ENCODE measurements around the gene MYO9B. TPM values are rescaled to one million over a fixed set of nuclear protein-coding genes. Genes with fewer than 3 reads are reported as not detected.

The MYO9B gene
- polyA plus RNA-seq, 3 donors = 5.9 to 366 (median 7.5) TPM

DNA sequence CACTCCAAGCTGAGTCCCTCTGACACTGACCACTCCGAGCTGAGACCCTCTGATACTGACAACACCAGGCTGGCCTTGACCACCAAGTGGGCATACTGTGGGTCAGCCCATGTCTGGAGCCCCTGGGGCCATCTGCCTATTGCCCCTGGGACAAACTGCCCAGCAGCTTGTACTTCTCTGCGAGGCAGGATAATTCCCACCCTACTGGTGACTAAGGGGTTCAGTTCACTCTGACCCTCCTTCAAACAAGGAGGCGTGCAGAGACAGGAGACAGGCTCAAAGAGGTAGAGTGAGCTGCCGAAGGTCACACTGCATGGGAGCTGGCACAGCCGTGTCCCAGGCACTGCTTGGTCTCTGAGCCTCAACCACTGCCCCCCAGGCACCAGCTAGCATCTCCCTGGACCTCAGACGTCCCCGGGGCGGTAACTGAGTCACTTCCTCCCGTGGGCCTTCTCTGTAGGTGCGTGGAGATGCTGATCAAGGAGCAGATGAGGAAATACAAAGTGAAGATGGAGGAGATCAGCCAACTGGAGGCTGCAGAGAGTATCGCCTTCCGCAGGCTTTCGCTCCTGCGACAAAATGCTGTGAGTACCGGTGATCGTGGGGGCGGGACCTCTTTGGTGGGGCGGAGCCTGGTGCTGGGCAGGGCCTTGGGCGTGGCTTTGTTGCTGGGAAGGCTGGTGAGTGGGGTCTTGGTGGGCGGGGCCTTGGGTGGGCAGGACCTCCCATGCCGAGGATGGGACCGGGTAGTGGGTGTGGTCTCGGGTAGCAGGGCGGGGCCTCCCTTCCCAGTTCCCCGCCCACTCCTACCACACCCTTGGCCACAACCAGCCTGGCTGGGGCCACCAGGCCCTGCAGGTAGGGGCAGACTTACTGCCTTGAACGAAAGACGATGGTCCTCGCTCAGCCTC lies 133.8 kb downstream of the MYO9B start:
- Histone ChIP-seq H3K4me3 (replicated peaks in 1 of 3; ENCODE audit: low read depth in 2 of 3, low read length in 3 of 3) (no peak overlapping the region), H3K79me2 (ENCODE audit: insufficient read depth, low read length) (no peaks in the 10 kb centered on the region), H3K27me3 (ENCODE audit: control insufficient read depth in 2 of 2, insufficient read depth in 2 of 2, low read length in 2 of 2) (no peaks in the 10 kb centered on the region), H3K36me3 (replicated peaks in 1 of 2; ENCODE audit: control insufficient read depth in 1 of 2, insufficient read depth in 2 of 2, low read length in 2 of 2) (peaks cover 77 to 86% of the 10 kb centered on the region in 2 donors), H2AFZ (ENCODE audit: insufficient read depth, low read depth, low read length, poor library complexity, severe bottlenecking) (no peak overlapping the region), H3K4me1 (ENCODE audit: control insufficient read depth in 1 of 2, insufficient read depth in 2 of 2, low read length in 2 of 2) (peaks cover under 1 to 2% of the 10 kb centered on the region in 2 donors), H3K9ac (ENCODE audit: insufficient read depth, low read length, poor library complexity, severe bottlenecking) (no peak overlapping the region), H3K27ac (ENCODE audit: low read depth in 1 of 2, low read length in 2 of 2) (peak overlapping the region in 1 of 2 donors; percentile 52), H4K20me1 (ENCODE audit: insufficient read depth, low read length) (peaks cover 30% of the 10 kb centered on the region), H3K4me2 (replicated peaks; ENCODE audit: extremely low read depth, low read length, poor library complexity, severe bottlenecking) (no peak overlapping the region), H3K9me3 (replicated peaks in 1 of 2; ENCODE audit: control insufficient read depth in 1 of 2, insufficient read depth in 1 of 2, low read length in 2 of 2) (no peaks in the 10 kb centered on the region)
- peaks cover 60 to 80% of the 10 kb centered on the region in 2 donors for H3K36me3 Mint-ChIP-seq
- TF ChIP-seq, protein P1, sequence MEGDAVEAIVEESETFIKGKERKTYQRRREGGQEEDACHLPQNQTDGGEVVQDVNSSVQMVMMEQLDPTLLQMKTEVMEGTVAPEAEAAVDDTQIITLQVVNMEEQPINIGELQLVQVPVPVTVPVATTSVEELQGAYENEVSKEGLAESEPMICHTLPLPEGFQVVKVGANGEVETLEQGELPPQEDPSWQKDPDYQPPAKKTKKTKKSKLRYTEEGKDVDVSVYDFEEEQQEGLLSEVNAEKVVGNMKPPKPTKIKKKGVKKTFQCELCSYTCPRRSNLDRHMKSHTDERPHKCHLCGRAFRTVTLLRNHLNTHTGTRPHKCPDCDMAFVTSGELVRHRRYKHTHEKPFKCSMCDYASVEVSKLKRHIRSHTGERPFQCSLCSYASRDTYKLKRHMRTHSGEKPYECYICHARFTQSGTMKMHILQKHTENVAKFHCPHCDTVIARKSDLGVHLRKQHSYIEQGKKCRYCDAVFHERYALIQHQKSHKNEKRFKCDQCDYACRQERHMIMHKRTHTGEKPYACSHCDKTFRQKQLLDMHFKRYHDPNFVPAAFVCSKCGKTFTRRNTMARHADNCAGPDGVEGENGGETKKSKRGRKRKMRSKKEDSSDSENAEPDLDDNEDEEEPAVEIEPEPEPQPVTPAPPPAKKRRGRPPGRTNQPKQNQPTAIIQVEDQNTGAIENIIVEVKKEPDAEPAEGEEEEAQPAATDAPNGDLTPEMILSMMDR (IDR thresholded peaks at IDR 0.05) = no peak
- DNase-seq = no peak
- WGBS (ENCODE audit: insufficient coverage) = 88% methylated on average over 13 of the region's 28 CpGs
- H3K9me3 Mint-ChIP-seq = peaks cover 0 to 2% (median 0%) of the 10 kb centered on the region in 7 donors
- intact Hi-C loops (cut with micrococcal nuclease) = loop anchor here in 1 of 2 donors (5.0 kb wide), 1 partner anchor 73 kb away; the partner anchor contains the start of gene ANKLE1
- peaks cover 0 to 4% (median 0%) of the 10 kb centered on the region in 3 donors for H3K27me3 Mint-ChIP-seq (ENCODE audit: low read depth in 3 of 3)
- peak overlapping the region in 4 of 7 donors; percentile 6 to 77 (median 39) for H3K27ac Mint-ChIP-seq
- H3K4me3 Mint-ChIP-seq = no peak overlapping the region
- H3K4me1 Mint-ChIP-seq = peaks cover 3% of the 10 kb centered on the region

DNA sequence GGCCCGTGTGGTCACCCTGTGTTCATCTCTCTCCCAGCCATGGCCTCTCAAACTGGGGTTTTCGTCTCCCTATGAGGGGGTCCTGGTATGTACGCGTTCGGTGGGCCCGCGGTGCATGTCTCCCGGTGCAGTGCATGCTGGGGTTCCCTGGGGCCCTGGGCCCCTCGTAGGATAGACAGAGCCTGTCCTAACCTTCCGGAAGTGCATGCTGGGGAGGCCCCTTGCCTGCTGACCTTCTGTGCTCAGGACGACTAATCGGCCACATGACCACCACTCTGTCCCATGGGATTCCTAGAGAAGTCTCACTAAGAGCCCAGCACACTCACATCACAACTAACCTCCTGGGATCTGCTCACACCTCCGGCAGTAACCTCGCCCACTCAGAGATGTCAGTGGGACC lies 134.7 kb downstream of the MYO9B start:
- Histone ChIP-seq H3K27ac (ENCODE audit: low read depth in 1 of 2, low read length in 2 of 2) (no peak overlapping the region), H3K4me2 (replicated peaks; ENCODE audit: extremely low read depth, low read length, poor library complexity, severe bottlenecking) (no peak overlapping the region), H3K36me3 (replicated peaks in 1 of 2; ENCODE audit: control insufficient read depth in 1 of 2, insufficient read depth in 2 of 2, low read length in 2 of 2) (peaks cover 70 to 77% of the 10 kb centered on the region in 2 donors), H3K79me2 (ENCODE audit: insufficient read depth, low read length) (no peaks in the 10 kb centered on the region), H3K27me3 (ENCODE audit: control insufficient read depth in 2 of 2, insufficient read depth in 2 of 2, low read length in 2 of 2) (no peaks in the 10 kb centered on the region), H3K9me3 (replicated peaks in 1 of 2; ENCODE audit: control insufficient read depth in 1 of 2, insufficient read depth in 1 of 2, low read length in 2 of 2) (no peaks in the 10 kb centered on the region), H3K4me3 (replicated peaks in 1 of 3; ENCODE audit: low read depth in 2 of 3, low read length in 3 of 3) (no peak overlapping the region), H3K9ac (ENCODE audit: insufficient read depth, low read length, poor library complexity, severe bottlenecking) (no peak overlapping the region), H2AFZ (ENCODE audit: insufficient read depth, low read depth, low read length, poor library complexity, severe bottlenecking) (no peak overlapping the region), H3K4me1 (ENCODE audit: control insufficient read depth in 1 of 2, insufficient read depth in 2 of 2, low read length in 2 of 2) (peaks cover 7 to 8% of the 10 kb centered on the region in 2 donors), H4K20me1 (ENCODE audit: insufficient read depth, low read length) (peaks cover 26% of the 10 kb centered on the region)
- 95% methylated on average over 13 of the region's 14 CpGs for WGBS (ENCODE audit: insufficient coverage)
- no peak for DNase-seq
- Mint-ChIP-seq H3K4me3 (no peak overlapping the region), H3K4me1 (peaks cover 8% of the 10 kb centered on the region), H3K36me3 (peaks cover 53 to 71% of the 10 kb centered on the region in 2 donors), H3K27ac (peak overlapping the region in 3 of 7 donors; percentile 18 to 60 (median 43)), H3K27me3 (ENCODE audit: low read depth in 3 of 3) (peaks cover 0 to 4% (median 0%) of the 10 kb centered on the region in 3 donors), H3K9me3 (peaks cover 0 to 2% (median 0%) of the 10 kb centered on the region in 7 donors)
- intact Hi-C loops (cut with micrococcal nuclease) = no loop called here
- TF ChIP-seq, protein P1 (IDR thresholded peaks at IDR 0.05) = no peak

All from CD14-positive monocyte (primary cell).